Measurements from ENCODE around the gene GTPBP6. TPM values are rescaled to one million over a fixed set of nuclear protein-coding genes. Genes with fewer than 3 reads are reported as not detected.
"Not testable (repeated sequence)": the region's sequence is repeated elsewhere in the genome, so short reads cannot be mapped to it uniquely, and the experiment has no call there.

GTPBP6 gene
- total RNA-seq, 4 donors from 2014 or later, result 26.2 to 65.3 (median 35.7) TPM

- H3K27ac ChIP-seq, result no peak overlapping the region
- no peak for DNase-seq
- no peak for TF ChIP-seq CTCF (IDR thresholded peaks at IDR 0.05)
- no peak for TF ChIP-seq POLR2A (IDR thresholded peaks at IDR 0.05)
Measured at GRCh38 chrX:259692-260355, 58.8 kb downstream of the GTPBP6 start.

GRCh38 chrX:258291-259040, 60.1 kb downstream of the GTPBP6 start:
- no peaks in the 10 kb centered on the region for H3K36me3 ChIP-seq
- intact Hi-C loops (cut with DNase I; ENCODE audit: low total_unique reads), result no loop called here
- TF ChIP-seq CTCF (IDR thresholded peaks at IDR 0.05) (no peak), POLR2A (IDR thresholded peaks at IDR 0.05) (no peak)
- DNase-seq, result no peak
- H3K27me3 ChIP-seq, result no peaks in the 10 kb centered on the region
- H3K4me1 ChIP-seq, result no peaks in the 10 kb centered on the region
- H3K4me3 ChIP-seq, result no peak overlapping the region
- H3K9me3 ChIP-seq, result no peaks in the 10 kb centered on the region
- H3K27ac ChIP-seq, result no peak overlapping the region

More at GRCh38 chrX:259692-260355, 58.8 kb downstream of the GTPBP6 start:
- Histone ChIP-seq H3K27me3 (no peaks in the 10 kb centered on the region), H3K36me3 (no peaks in the 10 kb centered on the region), H3K4me3 (no peak overlapping the region), H3K9me3 (no peaks in the 10 kb centered on the region), H3K4me1 (no peaks in the 10 kb centered on the region)
- intact Hi-C loops (cut with DNase I; ENCODE audit: low total_unique reads), result no loop called here

- H3K4me1 ChIP-seq, result no peaks in the 10 kb centered on the region
- intact Hi-C loops (cut with DNase I; ENCODE audit: low total_unique reads), result no loop called here
- H3K9me3 ChIP-seq, result no peaks in the 10 kb centered on the region
- DNase-seq, result no peak
- H3K36me3 ChIP-seq, result no peaks in the 10 kb centered on the region
- H3K27me3 ChIP-seq, result no peaks in the 10 kb centered on the region
- TF ChIP-seq POLR2A (IDR thresholded peaks at IDR 0.05) (no peak), CTCF (IDR thresholded peaks at IDR 0.05) (no peak)
- H3K27ac ChIP-seq, result no peak overlapping the region
- H3K4me3 ChIP-seq, result no peak overlapping the region
Measured at GRCh38 chrX:257681-258289, 60.8 kb downstream of the GTPBP6 start.

- intact Hi-C loops (cut with DNase I; ENCODE audit: low total_unique reads); H3K4me3 ChIP-seq; H3K36me3 ChIP-seq; H3K27ac ChIP-seq; H3K27me3 ChIP-seq; H3K4me1 ChIP-seq; H3K9me3 ChIP-seq; DNase-seq: not testable (repeated sequence)
Measured at GRCh38 chrX:257054-257453, 61.5 kb downstream of the GTPBP6 start.

GRCh38 chrX:255923-256331, 62.7 kb downstream of the GTPBP6 start:
- Histone ChIP-seq H3K4me3 (no peak overlapping the region), H3K36me3 (no peaks in the 10 kb centered on the region), H3K27me3 (no peaks in the 10 kb centered on the region), H3K9me3 (no peaks in the 10 kb centered on the region), H3K27ac (no peak overlapping the region), H3K4me1 (no peaks in the 10 kb centered on the region)
- TF ChIP-seq POLR2A (IDR thresholded peaks at IDR 0.05) (no peak), CTCF (IDR thresholded peaks at IDR 0.05) (no peak)
- no peak for DNase-seq
- intact Hi-C loops (cut with DNase I; ENCODE audit: low total_unique reads), result no loop called here

Other genes with a start within 250 kb of the GTPBP6 start
- gene PLCXD1, start 37.4 kb downstream of the GTPBP6 start, total RNA-seq, result 10 to 100 TPM in 2 of 4 donors, 1 to 10 TPM in 2; 2.8 to 19.5 (median 8.1) TPM
- gene PPP2R3B, start 68.1 kb upstream of the GTPBP6 start, total RNA-seq, result 10 to 100 TPM in 2 of 4 donors, 1 to 10 TPM in 2; 4.1 to 16.1 (median 9.4) TPM

All from uterus (tissue), 4 donors.